Tibial nerve (tissue), 4 donors: ENCODE measurements around the gene DISC1. TPM values are rescaled to one million over a fixed set of nuclear protein-coding genes. Genes with fewer than 3 reads are reported as not detected.

Experiments used
- DNase-seq, 2 donors: peaks; one replicate each; pipeline ENCODE4 v3.0.0-alpha.2; 2019; ENCODE audit warnings: low spot score in 2 of 2
- H3K27ac ChIP-seq, 4 donors: fragments of 200-600 bp; sonication (generic) in 3 of 4; one replicate each; pipeline ENCODE4 v1.5.1; 2017 to 2019; ENCODE audit warnings: mild to moderate bottlenecking in 1 of 4
- H3K27me3 ChIP-seq, 2 donors: fragments of 200-600 bp; sonication (generic) in 1 of 2; one replicate each; pipeline versions ENCODE4 v1.5.1 to v1.6.0; 2017 to 2019
- H3K36me3 ChIP-seq, 3 donors: fragments of 200-600 bp; sonication (generic); one replicate each; pipeline ENCODE4 v1.5.1; 2018 to 2019
- H3K4me1 ChIP-seq, 4 donors: fragments of 200-600 bp; sonication (generic) in 3 of 4; one replicate each; pipeline ENCODE4 v1.5.1; 2017 to 2019
- H3K4me3 ChIP-seq, 4 donors: fragments of 200-600 bp; sonication (generic) in 3 of 4; one replicate each; pipeline ENCODE4 v1.5.1; 2017 to 2019; ENCODE audit warnings: mild to moderate bottlenecking in 1 of 4, moderate library complexity in 1 of 4
- H3K9me3 ChIP-seq, 4 donors: fragments of 200-600 bp; sonication (generic) in 3 of 4; one replicate each; pipeline ENCODE4 v1.5.1; 2017 to 2019
- CTCF ChIP-seq, 5 experiments: fragments of 200-600 bp in 3 of 5; fragments of 450-650 bp in 2 of 5; sonication (generic) in 3 of 5; IDR thresholded peaks; one replicate each; pipeline ENCODE4 v1.5.1; 2016 to 2019; ENCODE audit warnings: antibody characterized with exemption in 5 of 5, mild to moderate bottlenecking in 3 of 5, moderate library complexity in 2 of 5
- EP300 ChIP-seq, 2 donors: sonication (generic); formaldehyde crosslinking; IDR thresholded peaks; one replicate each; pipeline ENCODE4 v1.6.1; 2017; ENCODE audit warnings: antibody characterized with exemption in 2 of 2, mild to moderate bottlenecking in 1 of 2
- POLR2A ChIP-seq, 2 donors: fragments of 450-650 bp; IDR thresholded peaks; one replicate each; pipeline ENCODE4 v1.6.1; 2017; ENCODE audit warnings: antibody characterized with exemption in 2 of 2, mild to moderate bottlenecking in 2 of 2, moderate library complexity in 2 of 2
- WGBS, 2 donors: methylation state at CpG; one replicate each; pipeline ENCODE4 v1.1.5; 2018; 5-methylcytosine and 5-hydroxymethylcytosine counted together
- total RNA-seq, 4 donors: library from RNA; depleted of rRNA; stranded (reverse); fragments of >200 nt; gene quantifications; one replicate each; pipeline ENCODE4 v1.1.0, GENCODE V29; 2016

Gene DISC1
- total RNA-seq, 4 donors from 2014 or later = 29.9 to 39.0 (median 32.7) TPM

- TF ChIP-seq POLR2A (IDR thresholded peaks at IDR 0.05) (no peak), CTCF (IDR thresholded peaks at IDR 0.05) (no peak), EP300 (IDR thresholded peaks at IDR 0.05) (no peak)
- 84 to 95% methylated on average over 8 to 9 of the region's 9 CpGs for WGBS, 2 donors
- DNase-seq = no peak
- Histone ChIP-seq H3K9me3 (no peaks in the 10 kb centered on the region), H3K27me3 (no peaks in the 10 kb centered on the region), H3K36me3 (no peaks in the 10 kb centered on the region), H3K4me1 (peaks cover 0 to 13% (median 5%) of the 10 kb centered on the region in 4 donors), H3K27ac (no peak overlapping the region), H3K4me3 (no peak overlapping the region)
Measured at GRCh38 chr1:231829332-231829731, 202.7 kb downstream of the DISC1 start.

GRCh38 chr1:231836227-231836893 is 209.8 kb downstream of the DISC1 start:
- Histone ChIP-seq H3K36me3 (no peaks in the 10 kb centered on the region), H3K4me3 (no peak overlapping the region), H3K4me1 (peaks cover 0 to 5% (median 0%) of the 10 kb centered on the region in 4 donors), H3K27ac (no peak overlapping the region), H3K9me3 (no peaks in the 10 kb centered on the region), H3K27me3 (no peaks in the 10 kb centered on the region)
- TF ChIP-seq POLR2A (IDR thresholded peaks at IDR 0.05) (no peak), CTCF (IDR thresholded peaks at IDR 0.05) (no peak), EP300 (IDR thresholded peaks at IDR 0.05) (no peak)
- DNase-seq = no peak
- 89 to 91% methylated on average over 14 of the region's 14 CpGs for WGBS, 2 donors

GRCh38 chr1:231838521-231838920 is 211.9 kb downstream of the DISC1 start:
- DNase-seq = no peak
- H3K27ac ChIP-seq = no peak overlapping the region
- H3K9me3 ChIP-seq = no peaks in the 10 kb centered on the region
- no peaks in the 10 kb centered on the region for H3K27me3 ChIP-seq
- H3K36me3 ChIP-seq = no peaks in the 10 kb centered on the region
- H3K4me3 ChIP-seq = no peak overlapping the region
- TF ChIP-seq EP300 (IDR thresholded peaks at IDR 0.05) = no peak
- no peak for TF ChIP-seq POLR2A (IDR thresholded peaks at IDR 0.05)
- TF ChIP-seq CTCF (IDR thresholded peaks at IDR 0.05) = no peak
- WGBS, 2 donors = 74% methylated on average over 7 of the region's 7 CpGs
- peaks cover 0 to 8% (median 0%) of the 10 kb centered on the region in 4 donors for H3K4me1 ChIP-seq

- Histone ChIP-seq H3K36me3 (no peaks in the 10 kb centered on the region), H3K4me1 (peaks cover 0 to 8% (median 0%) of the 10 kb centered on the region in 4 donors), H3K4me3 (no peak overlapping the region), H3K27ac (no peak overlapping the region), H3K9me3 (no peaks in the 10 kb centered on the region), H3K27me3 (no peaks in the 10 kb centered on the region)
- no peak for DNase-seq
- TF ChIP-seq POLR2A (IDR thresholded peaks at IDR 0.05) (no peak), EP300 (IDR thresholded peaks at IDR 0.05) (no peak)
- WGBS, 2 donors = 94 to 96% methylated on average over 2 of the region's 2 CpGs
Measured at GRCh38 chr1:231839999-231840398, 213.4 kb downstream of the DISC1 start.

GRCh38 chr1:231841616-231842344 is 215.2 kb downstream of the DISC1 start:
- no peak for TF ChIP-seq CTCF (IDR thresholded peaks at IDR 0.05)
- TF ChIP-seq POLR2A (IDR thresholded peaks at IDR 0.05) = no peak
- TF ChIP-seq EP300 (IDR thresholded peaks at IDR 0.05) = no peak
- peaks cover 0 to 8% (median 0%) of the 10 kb centered on the region in 4 donors for H3K4me1 ChIP-seq
- H3K27me3 ChIP-seq = no peaks in the 10 kb centered on the region
- no peak overlapping the region for H3K27ac ChIP-seq
- WGBS, 2 donors = 73% methylated on average over 5 of the region's 5 CpGs
- no peak overlapping the region for H3K4me3 ChIP-seq
- H3K36me3 ChIP-seq = no peaks in the 10 kb centered on the region
- no peak for DNase-seq
- no peaks in the 10 kb centered on the region for H3K9me3 ChIP-seq
